Nephron (organoid): ENCODE data around the gene GPR143.

Experiments used
- H3K27ac Mint-ChIP-seq, 3 experiments: 2 replicates each; pipeline ENCODE4 v1.8.0; 2020; ENCODE audit warnings: mixed read lengths in 3 of 3, mild to moderate bottlenecking in 2 of 3, moderate library complexity in 1 of 3
- H3K27me3 Mint-ChIP-seq: 2 replicates; pipeline ENCODE4 v1.8.0; 2021; ENCODE audit warnings: low read depth, mild to moderate bottlenecking, moderate library complexity, mixed read lengths
- H3K36me3 Mint-ChIP-seq: 2 replicates; pipeline ENCODE4 v1.8.0; 2020; ENCODE audit warnings: low read depth, mixed read lengths
- H3K4me1 Mint-ChIP-seq: 2 replicates; pipeline ENCODE4 v1.8.0; 2020; ENCODE audit warnings: mixed read lengths
- H3K4me3 Mint-ChIP-seq, 3 experiments: 2 replicates each; pipeline ENCODE4 v1.8.0; 2020; ENCODE audit warnings: mild to moderate bottlenecking in 3 of 3, mixed read lengths in 3 of 3, moderate library complexity in 2 of 3
- H3K9me3 Mint-ChIP-seq: 2 replicates; pipeline ENCODE4 v1.8.0; 2020; ENCODE audit warnings: mixed read lengths
- TF ChIP-seq, protein P1 (sequence below), 3 experiments: fragments of 200-600 bp; sonication (generic); IDR thresholded peaks; one replicate each; pipeline ENCODE4 v1.5.0; 2021; ENCODE audit warnings: antibody characterized with exemption in 3 of 3; ENCODE audit not compliant: unreplicated experiment in 3 of 3

Gene GPR143

GRCh38 chrX:9710332-9710731, 55.3 kb downstream of the GPR143 start:
- TF ChIP-seq, protein P1, sequence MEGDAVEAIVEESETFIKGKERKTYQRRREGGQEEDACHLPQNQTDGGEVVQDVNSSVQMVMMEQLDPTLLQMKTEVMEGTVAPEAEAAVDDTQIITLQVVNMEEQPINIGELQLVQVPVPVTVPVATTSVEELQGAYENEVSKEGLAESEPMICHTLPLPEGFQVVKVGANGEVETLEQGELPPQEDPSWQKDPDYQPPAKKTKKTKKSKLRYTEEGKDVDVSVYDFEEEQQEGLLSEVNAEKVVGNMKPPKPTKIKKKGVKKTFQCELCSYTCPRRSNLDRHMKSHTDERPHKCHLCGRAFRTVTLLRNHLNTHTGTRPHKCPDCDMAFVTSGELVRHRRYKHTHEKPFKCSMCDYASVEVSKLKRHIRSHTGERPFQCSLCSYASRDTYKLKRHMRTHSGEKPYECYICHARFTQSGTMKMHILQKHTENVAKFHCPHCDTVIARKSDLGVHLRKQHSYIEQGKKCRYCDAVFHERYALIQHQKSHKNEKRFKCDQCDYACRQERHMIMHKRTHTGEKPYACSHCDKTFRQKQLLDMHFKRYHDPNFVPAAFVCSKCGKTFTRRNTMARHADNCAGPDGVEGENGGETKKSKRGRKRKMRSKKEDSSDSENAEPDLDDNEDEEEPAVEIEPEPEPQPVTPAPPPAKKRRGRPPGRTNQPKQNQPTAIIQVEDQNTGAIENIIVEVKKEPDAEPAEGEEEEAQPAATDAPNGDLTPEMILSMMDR (IDR thresholded peaks at IDR 0.05; ENCODE audit: unreplicated experiment in 3 of 3), result no peak
- Mint-ChIP-seq H3K36me3 (peaks cover 89% of the 10 kb centered on the region), H3K4me1 (peaks cover 6% of the 10 kb centered on the region), H3K27ac (no peak overlapping the region), H3K9me3 (peaks cover 7% of the 10 kb centered on the region), H3K4me3 (no peak overlapping the region), H3K27me3 (peaks cover 7% of the 10 kb centered on the region)

GRCh38 chrX:9708923-9709553, 56.6 kb downstream of the GPR143 start:
- TF ChIP-seq, protein P1 (IDR thresholded peaks at IDR 0.05; ENCODE audit: unreplicated experiment in 3 of 3), result peak; percentile 76 to 86 (median 78)
- peaks cover 15% of the 10 kb centered on the region for H3K9me3 Mint-ChIP-seq
- peak overlapping the region; percentile 40 to 83 (median 60) for H3K27ac Mint-ChIP-seq
- H3K27me3 Mint-ChIP-seq, result peaks cover 7% of the 10 kb centered on the region
- H3K36me3 Mint-ChIP-seq, result peaks cover 89% of the 10 kb centered on the region
- H3K4me3 Mint-ChIP-seq, result no peak overlapping the region
- H3K4me1 Mint-ChIP-seq, result peaks cover 6% of the 10 kb centered on the region

DNA sequence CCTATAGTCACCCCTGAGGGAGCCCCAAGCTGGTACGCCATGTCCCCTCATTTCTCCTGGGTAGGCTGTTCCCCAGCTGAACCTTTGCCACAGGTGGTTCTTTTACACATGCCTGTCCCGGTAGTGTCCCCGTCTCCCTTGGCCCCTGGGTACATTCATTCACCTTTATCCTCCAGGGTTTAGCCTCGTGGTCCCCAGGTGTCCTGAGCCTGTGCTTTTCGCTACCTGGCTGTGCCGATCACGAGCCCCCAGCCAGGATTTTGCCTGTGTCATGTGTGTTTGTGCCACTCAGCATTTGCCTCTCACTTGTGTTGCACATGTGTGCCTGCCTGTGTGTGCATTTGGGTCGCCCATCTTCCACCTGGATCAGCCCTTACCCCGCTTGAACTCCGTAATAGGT, 57.6 kb downstream of the GPR143 start:
- peaks cover 6% of the 10 kb centered on the region for H3K4me1 Mint-ChIP-seq
- H3K27me3 Mint-ChIP-seq, result peaks cover 7% of the 10 kb centered on the region
- peak overlapping the region in 1 of 3 experiments; percentile 17 for H3K27ac Mint-ChIP-seq
- TF ChIP-seq, protein P1 (IDR thresholded peaks at IDR 0.05; ENCODE audit: unreplicated experiment in 3 of 3), result no peak
- H3K9me3 Mint-ChIP-seq, result peaks cover 18% of the 10 kb centered on the region
- H3K36me3 Mint-ChIP-seq, result peaks cover 89% of the 10 kb centered on the region
- no peak overlapping the region for H3K4me3 Mint-ChIP-seq

- Mint-ChIP-seq H3K36me3 (peaks cover 89% of the 10 kb centered on the region), H3K27ac (peak overlapping the region in 1 of 3 experiments; percentile 17), H3K27me3 (peaks cover 7% of the 10 kb centered on the region), H3K4me3 (no peak overlapping the region), H3K9me3 (peaks cover 20% of the 10 kb centered on the region), H3K4me1 (peaks cover 6% of the 10 kb centered on the region)
- TF ChIP-seq, protein P1 (IDR thresholded peaks at IDR 0.05; ENCODE audit: unreplicated experiment in 3 of 3), result no peak
Measured at GRCh38 chrX:9707306-9708033, 58.2 kb downstream of the GPR143 start.

DNA sequence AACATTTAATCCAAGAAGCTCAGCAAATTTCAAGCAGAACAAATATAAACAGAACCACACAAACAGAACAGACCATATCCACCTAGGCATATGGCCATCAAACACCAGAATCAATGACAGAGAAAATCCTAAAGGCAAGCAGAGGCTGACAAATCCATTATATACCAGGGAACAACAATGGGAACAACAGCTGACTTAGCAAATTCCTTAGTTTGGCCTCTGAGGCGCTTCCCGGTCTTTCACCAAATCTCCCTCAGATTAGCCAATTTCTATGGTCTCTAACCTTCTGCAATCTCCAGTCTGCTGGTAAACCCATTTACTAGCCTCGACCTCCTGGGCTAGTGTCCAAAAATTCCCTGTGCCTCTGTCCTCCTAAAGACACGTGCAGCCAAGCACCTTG, 59.2 kb downstream of the GPR143 start:
- Mint-ChIP-seq H3K27me3 (peaks cover 3% of the 10 kb centered on the region), H3K4me1 (peaks cover 6% of the 10 kb centered on the region), H3K27ac (no peak overlapping the region), H3K9me3 (peaks cover 26% of the 10 kb centered on the region), H3K36me3 (peaks cover 87% of the 10 kb centered on the region), H3K4me3 (no peak overlapping the region)
- TF ChIP-seq, protein P1 (IDR thresholded peaks at IDR 0.05; ENCODE audit: unreplicated experiment in 3 of 3), result no peak
